SIG-M5 treated with dmso at 0.1 percent for 504 hours (cell line): ENCODE measurements around the gene HIPK4.
"Not testable (repeated sequence)": the region's sequence is repeated elsewhere in the genome, so short reads cannot be mapped to it uniquely, and the experiment has no call there.

ENCODE experiments used
- DNase-seq: peaks from one replicate; lab custom pipeline; 2025; ENCODE audit not compliant: unreplicated experiment; lab: John Stamatoyannopoulos, UW

The HIPK4 gene

DNA sequence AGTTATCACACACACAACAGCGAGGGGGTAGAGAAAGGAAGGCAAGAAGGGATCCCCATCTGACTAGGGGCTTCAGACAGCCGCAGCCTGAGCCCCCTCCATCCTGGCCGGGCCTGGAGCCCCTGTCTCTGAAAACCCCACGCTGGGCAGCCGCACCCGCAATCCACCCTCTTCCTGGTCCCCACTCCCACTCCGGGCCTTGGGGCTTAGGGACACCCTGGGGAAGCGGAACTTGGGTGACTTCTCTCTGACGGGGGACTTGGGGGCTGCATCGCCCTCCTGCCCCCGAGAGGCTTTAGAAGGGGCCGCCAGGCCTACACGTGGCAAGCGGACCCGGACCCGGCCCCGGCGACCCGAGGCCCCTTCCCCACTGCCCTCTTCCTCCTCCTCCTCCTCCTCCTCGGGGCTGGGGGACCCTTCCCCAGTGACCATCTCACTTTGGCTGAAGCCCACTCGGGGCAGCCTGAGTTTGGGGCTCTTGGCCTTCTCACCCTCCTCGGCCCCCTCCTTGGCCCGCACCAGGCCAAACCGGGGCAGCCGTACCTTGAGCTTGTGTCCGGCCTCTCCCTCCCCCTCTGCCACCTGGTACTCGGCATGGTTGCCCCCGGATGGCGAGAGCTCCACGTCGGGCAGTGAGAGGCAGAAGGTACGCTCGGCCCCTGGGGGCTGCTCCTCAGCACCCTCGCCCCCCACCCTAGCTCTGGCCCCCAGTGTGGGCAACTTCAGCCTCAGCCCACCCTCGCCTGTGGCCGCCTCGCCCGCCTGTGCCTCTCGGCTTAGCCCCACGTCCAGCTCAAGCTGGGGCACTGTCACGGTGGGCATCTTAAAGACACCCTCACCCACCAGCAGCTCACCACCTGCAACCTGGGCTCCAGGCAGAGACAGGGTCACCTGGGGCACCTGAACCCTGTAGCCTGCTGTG lies 4.2 kb upstream of the HIPK4 start:
- DNase-seq, result no peak

DNA sequence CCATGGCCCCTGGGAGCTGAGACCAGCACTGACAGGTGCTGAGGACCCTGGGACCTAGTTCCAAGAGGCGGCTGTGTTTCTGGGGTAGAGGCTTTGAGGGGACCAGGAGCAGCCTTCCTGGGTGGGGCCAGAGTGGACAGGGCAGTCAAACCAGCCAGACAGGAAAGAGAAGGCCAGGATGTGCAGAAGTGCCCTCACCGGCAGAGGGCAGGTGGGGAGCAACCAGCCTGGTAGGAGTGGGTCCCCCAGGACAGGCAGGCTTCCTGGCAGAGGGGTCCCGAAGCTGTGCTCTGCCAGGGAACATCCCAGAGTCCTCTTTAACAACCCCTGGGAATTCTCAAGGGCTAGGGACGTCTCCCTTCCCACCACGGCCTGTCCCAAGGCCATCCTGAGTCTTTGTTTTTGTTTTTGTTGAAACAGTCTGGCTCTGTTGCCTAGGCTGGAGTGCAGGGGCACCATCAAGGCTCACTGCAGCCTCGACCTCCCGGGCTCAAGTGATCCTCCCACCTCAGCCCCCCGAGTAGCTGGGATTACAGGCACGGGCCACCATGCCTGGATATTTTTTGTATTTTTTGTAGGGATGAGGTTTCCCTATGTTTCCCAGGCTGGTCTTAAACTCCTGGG lies 3.0 kb upstream of the HIPK4 start:
- DNase-seq, result no peak

DNA sequence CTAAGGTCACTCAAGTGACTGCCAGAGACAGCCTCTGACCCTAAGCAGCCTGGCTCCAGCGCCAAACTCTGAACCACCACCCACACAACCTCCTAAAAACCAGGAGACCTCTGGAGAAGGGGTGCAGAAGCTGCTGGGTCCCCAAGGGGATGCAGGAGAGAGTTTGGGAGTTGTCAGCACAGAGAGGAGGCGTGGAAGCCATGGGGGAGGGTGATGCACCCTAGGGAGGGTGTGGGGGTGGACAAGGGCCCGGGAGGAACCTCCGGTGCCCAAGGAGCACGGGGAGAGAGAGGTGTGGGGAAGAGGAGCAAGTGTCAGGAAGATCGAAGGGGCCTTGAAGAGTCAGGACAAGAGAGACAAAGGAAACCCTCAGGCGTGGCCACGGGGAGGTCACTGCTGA lies 2.1 kb upstream of the HIPK4 start:
- no peak for DNase-seq

DNA sequence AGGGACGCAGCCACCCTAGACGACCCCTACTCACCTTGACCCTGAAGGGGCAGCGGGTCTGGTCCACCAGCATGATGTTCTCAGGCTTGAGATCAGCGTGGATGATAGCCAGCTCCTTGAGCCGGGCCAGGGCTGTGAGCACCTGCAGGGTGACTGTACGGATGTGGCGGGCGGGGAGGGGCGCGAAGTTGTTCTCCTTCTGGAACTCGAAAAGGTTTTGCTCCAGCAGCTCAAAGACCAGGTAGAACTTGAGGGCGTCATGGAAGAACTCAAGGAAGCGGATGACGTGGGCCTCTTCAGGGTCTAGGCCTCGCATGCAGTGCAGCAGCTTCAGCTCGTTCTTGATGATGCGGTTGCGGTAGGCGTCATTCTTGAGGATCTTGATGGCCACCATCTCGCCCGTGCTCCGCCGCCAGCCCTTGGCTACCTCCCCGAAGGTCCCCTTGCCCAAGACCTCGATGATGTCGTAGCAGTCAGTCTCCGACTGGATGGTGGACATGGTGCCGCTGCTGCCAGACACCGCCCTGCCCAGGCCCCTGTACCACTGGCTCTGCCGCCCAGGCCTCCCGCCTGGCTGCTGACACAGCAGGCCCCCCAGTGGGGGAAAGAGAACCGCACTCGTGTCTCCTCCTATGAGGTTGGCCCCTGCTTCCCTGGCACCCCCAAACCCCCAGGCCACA lies 437 bp downstream of the HIPK4 start:
- no peak for DNase-seq

DNA sequence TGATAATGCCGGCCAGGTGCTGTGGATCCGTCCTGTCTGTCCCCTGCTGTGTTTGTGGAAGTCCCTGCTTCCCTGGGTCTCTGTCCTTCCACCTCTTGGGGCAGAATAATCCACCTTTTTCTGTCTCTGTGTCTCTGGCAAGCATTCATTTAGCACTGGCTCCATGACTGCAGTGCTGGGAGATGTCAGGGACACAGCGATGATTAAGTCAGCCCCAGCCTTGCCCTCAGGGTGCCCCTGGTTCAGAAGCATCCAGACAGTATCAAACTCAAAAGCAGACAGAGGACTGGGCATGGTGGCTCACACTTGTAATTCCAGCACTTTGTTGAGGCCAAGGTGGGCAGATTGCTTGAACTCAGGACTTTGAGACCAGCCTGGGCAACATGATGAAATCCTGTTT lies 1.5 kb downstream of the HIPK4 start:
- no peak for DNase-seq

DNA sequence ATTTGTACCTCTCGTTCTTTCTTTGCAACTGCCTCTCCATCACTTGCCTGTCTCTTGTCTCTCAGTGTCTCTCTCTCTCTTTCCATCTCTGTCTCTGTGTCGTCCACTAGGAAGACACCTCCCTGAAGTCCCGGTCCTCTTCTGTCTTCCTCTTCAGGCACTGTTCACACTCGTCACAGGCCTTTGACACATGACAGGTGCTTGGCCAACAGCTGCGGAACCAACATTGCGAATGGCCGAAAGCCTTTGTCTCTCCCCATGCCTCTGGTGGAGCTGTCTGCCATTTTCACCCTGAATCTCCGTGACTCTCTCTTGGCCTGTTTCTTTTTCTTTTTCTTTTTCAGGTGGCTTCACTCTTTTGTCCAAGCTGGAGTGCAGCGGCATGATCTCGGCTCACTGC lies 2.8 kb downstream of the HIPK4 start:
- DNase-seq, result no peak

DNA sequence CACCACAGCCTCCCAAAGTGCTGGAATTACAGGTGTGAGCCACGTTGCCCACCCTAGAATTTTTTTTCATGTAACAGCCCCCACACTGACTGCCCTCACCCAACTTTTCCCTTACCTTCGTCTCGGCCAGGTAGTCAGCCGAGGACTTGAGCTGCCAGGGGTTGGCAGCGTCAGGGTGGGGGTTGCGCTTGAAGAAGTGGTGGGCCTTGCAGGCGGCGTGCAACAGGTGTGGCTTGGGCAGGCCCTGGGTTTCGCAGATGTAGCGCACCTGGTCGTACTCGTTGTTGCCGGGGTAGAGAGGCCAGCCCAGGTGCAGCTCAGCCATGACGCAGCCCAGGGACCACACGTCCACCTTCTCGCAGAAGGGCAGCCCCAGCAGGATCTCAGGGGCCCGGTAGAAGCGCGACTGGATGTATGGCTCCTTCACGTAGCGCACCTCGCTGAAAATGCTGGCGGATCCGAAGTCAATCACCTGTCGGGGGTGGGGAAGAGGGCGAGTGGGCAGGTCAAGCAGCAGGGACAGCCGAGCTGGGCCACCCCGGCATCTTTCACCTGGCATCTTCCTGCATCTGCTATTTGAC lies 6.2 kb downstream of the HIPK4 start:
- no peak for DNase-seq

DNA sequence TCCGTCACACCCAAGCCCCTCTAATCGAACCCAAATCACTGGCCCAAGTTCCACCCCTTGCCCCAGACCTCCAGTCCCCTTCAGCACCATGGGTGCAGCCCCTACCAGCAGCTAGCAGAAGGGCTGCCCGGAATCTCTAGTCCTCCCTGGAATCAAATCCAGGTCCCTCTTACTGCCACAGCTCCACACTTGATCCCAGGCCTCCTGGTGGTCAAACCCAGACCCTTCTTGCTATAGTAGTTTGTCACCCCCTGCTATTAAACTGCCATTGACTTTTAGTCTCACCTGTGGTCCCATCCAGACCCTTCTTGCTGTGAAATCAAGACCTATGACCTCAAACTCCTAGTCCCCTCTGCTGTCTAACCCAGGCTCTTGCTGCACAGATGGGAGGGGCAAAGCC lies 8.7 kb downstream of the HIPK4 start:
- DNase-seq, result no peak

DNA sequence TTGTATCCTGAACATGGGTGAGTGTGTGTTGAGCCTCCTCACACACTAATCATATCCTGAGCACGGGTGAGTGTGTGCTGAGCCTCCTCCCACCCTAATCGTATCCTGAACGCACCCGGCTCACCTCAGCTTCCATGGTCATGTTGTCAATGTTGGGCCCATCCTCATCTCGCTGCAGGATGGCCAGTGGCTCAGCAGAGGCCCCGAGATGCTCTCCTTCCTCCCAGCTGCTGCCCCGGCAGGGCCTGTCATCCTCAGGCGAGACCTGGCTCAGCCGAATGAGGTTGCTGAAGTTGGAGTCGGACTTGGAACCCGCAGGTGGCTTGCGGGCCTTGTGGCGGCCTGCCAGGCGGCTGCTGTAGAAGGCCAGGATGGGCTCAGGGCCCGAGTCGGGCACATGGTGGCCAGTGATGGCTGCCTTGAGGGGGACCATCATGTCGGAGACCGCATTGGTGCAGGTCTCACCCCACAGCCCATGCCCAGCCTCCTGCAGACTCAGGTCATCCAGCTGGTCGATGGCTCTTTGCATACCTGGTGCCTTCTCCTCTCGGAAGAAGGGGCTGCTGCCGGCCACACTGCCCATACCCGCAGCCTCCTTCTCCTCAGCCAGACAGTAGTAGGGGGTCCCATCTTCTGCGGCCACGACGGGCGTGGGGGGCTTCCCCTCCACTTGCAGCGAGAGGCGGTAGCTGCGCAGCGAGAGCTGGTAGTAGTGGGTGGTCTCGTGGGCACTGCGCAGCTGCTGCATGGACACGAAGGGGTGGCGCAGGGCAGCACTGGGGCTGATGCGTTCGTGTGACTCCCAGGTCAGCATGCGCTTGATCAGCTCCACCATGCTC lies 9.6 kb downstream of the HIPK4 start:
- no peak for DNase-seq

DNA sequence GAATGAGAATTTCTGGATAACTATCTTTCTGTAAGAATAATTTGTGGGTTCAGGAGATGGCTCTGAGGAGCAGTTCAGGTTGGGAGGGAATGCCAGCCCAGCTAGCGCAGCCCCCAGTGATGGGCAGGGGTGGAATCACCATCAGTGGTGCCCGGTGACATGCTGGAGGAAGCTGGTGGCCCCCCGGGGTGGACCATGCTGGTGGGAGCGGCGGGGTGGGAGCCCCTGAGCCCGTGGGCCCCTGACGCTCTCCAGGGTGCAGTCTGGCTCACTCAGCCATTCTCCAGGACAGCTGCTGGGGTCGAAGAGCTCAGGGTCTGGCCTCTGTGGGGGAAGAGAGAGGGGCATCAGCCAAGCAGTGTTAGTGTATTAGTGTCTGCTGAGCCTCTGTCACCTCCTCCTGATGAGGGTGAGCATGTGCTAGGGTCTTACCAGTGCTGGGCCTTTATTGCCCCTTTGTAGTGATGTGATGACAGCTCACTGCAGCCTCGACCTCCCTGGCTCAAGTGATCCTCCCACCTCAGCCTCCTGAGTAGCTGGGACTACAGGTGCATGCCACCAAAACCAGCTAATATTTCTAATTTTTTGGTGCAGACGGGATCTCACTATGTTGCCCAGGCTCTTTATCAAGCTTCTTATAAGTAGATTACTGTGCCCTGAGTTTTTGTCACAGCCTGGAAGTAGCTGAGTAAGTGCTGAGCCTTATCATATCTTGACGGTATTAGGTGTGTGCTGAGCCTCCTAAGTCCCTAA lies 10.4 kb downstream of the HIPK4 start:
- no peak for DNase-seq

DNA sequence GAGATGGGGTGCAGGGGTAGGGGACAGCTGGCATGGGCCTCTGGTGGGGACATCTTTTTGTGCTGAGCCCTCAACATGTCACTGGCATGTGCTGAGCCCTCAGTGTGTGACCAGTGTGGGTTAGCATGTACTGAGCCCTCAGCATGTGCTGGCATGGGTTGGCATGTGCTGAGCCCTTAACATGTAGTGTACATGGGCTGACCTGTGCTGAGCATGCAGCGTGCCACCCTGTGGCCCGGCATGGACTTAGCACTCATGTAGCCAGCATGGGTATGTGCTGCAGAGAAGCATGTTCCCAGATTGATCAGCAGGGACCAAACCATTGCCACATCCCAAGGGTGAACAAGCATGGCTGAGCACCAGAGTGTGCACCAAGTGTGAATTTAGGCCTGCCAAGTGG lies 11.5 kb downstream of the HIPK4 start:
- DNase-seq, result no peak

DNA sequence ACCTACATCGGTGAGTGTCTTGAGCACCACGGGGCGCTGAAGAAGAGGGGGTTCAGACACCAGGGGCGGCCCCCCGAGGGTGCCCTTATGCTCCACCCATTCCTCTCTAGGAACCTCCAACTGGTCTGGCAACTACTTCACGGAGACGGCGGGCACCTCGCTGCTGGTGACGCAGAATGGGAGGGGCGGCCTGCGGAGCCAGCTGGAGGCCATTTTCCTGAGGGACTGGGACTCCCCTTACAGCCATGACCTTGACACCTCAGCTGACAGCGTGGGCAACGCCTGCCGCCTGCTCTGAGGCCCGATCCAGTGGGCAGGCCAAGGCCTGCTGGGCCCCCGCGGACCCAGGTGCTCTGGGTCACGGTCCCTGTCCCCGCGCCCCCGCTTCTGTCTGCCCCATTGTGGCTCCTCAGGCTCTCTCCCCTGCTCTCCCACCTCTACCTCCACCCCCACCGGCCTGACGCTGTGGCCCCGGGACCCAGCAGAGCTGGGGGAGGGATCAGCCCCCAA lies 12.1 kb downstream of the HIPK4 start:
- DNase-seq, result no peak

DNA sequence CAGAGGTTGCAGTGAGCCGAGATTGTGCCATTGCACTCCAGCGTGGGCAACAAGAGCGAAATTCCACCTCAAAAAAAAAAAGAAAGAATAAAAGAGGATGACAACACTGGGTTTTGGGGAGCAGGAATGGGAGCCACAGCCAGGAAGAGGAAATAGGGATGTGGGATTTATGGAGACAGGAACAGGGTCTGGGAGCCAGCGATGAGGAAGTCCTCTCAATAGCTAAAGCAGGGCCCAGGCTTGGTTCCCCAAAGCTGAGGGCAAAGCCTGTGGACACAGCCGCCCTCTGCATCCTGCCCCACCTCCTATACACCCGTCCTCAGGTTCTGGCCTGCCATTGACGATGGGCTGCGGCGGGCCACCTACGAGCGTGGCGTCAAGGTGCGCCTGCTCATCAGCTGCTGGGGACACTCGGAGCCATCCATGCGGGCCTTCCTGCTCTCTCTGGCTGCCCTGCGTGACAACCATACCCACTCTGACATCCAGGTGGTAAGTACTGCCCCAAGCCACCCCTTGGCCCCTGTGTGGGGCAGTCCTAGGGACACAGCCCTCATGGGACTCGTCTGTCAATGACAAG lies 13.6 kb downstream of the HIPK4 start:
- DNase-seq, result no peak

DNA sequence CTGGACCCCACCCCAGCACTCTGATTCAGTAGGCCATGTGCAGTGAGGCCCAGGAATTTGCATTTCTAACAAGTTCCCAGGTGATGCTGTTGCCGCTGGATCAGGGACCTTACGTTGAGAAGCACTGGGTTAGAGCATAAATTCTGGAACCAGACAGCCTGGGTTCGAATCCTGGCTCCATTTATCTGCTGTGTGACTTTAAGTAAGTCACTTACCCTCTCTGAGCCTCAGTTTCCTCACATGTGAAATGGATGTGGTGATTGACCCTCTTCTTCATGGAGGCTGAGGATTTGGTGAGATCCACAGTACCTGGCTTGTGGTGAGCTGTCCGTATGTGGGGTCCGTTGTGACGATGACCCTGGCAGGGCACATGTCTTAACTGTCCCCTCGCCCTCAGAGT lies 15.9 kb downstream of the HIPK4 start:
- no peak for DNase-seq

DNA sequence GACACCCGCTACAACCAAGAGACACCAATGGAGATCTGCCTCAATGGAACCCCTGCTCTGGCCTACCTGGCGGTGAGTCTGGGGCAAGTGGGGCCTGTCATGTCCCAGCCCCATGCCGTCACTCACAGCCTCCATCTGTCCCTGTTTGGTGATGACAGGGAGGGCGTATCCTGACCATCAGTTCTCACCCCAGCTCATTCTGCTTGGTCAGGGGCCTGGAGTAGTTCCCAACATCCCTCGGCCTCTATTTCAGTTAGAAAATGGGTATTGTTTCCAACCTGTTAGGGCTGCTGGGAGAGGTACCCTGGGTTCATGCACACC lies 18.2 kb downstream of the HIPK4 start:
- no peak for DNase-seq

DNA sequence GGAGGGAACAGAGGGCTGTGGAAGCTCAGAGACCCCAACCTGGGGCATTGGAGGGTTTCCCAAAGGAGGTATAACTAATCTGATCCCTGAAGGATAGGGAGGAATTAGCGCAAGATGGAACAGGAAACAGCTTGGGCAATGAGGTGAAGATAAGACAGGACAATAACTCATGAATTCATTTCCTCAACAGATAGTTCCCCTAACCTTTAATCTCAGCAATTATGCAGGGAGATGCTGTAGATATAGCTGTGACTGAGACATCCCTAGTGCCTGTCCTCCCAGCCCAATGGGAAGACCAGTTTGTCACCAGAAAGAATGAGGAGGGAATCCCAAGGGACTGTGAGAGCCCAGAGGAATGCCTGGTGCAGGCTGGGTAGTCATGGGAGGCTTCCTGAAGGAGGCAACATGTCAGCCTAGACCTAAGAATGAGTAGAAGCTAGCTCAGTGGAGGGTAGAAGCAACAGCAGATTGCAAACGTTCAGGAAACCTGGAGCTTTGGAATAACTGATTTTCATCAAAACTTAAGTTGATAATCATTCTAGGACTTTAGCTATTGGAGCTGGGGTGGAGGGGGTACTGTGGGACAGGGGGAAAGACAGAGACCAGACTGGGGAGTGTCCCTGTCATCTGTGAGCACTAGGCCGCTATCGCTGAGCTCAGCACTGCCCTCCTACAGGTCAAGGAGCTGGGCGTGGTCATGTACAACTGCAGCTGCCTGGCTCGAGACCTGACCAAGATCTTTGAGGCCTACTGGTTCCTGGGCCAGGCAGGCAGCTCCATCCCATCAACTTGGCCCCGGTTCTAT lies 18.8 kb downstream of the HIPK4 start:
- DNase-seq, result no peak

DNA sequence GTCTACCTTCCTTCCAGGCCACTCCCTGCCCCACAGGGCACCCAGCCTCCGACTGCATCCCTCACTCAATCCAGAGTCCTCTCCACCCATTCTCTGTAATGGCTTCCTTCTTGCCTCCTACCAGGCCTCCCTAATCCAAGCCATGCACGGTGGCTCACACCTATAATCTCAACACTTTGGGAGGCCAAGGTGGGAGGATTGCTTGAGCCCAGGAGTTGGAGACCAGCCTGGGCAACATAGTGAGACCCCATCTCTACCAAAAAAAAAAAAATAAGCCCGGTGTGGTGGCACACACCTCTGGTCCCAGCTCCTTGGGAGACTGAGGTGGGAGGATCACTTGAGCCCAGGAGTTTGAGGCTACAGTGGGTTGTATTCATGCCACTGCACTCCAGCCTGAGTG lies 19.7 kb downstream of the HIPK4 start:
- DNase-seq, result not testable (repeated sequence)

DNA sequence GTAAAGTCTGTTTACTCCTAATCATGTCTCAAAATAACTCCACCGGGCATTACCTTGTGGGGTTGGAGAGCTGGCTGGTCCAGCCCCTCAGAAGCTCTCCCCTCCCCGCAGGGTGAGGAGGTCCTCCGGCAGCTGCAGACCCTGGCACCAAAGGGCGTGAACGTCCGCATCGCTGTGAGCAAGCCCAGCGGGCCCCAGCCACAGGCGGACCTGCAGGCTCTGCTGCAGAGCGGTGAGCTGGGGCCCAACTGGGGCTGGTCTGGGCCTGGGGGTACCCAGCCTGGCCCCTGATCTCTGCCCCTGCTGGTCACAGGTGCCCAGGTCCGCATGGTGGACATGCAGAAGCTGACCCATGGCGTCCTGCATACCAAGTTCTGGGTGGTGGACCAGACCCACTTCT lies 20.2 kb downstream of the HIPK4 start:
- no peak for DNase-seq
